HUES48 (cell line): Measurements from ENCODE around the gene TMEM74B.

Experiments used
- H3K27ac ChIP-seq: one replicate; pipeline ENCODE4 v1.7.0; 2013; ENCODE audit warnings: low read depth, low read length, inconsistent platforms
- H3K27me3 ChIP-seq: 2 replicates; pipeline ENCODE4 v1.6.1; 2013; ENCODE audit warnings: mild to moderate bottlenecking, low read length; ENCODE audit not compliant: control insufficient read depth, insufficient read depth
- H3K36me3 ChIP-seq: 2 replicates; pipeline ENCODE4 v1.6.1; 2013; ENCODE audit warnings: low read length; ENCODE audit not compliant: control insufficient read depth, insufficient read depth
- H3K4me1 ChIP-seq: 2 replicates; pipeline ENCODE4 v1.6.1; 2013; ENCODE audit warnings: mild to moderate bottlenecking, low read length; ENCODE audit not compliant: control insufficient read depth, insufficient read depth
- H3K4me3 ChIP-seq: 2 replicates; pipeline ENCODE4 v1.5.1; 2013; ENCODE audit warnings: mild to moderate bottlenecking, low read depth, low read length
- H3K9ac ChIP-seq: 2 replicates; pipeline ENCODE4 v1.6.1; 2013; ENCODE audit warnings: mild to moderate bottlenecking, low read depth, low read length, moderate library complexity
- H3K9me3 ChIP-seq: 2 replicates; pipeline ENCODE4 v1.6.1; 2013; ENCODE audit warnings: low read length; ENCODE audit not compliant: control insufficient read depth, insufficient read depth

Gene TMEM74B

GRCh38 chr20:1188347-1188746 lies 3.6 kb upstream of the TMEM74B start:
- Histone ChIP-seq H3K27me3 (peaks cover 35% of the 10 kb centered on the region), H3K9me3 (no peaks in the 10 kb centered on the region), H3K4me1 (peaks cover 21% of the 10 kb centered on the region), H3K4me3 (no peak overlapping the region), H3K9ac (no peak overlapping the region), H3K27ac (no peak overlapping the region), H3K36me3 (no peaks in the 10 kb centered on the region)

GRCh38 chr20:1187605-1188171 lies 2.9 kb upstream of the TMEM74B start:
- Histone ChIP-seq H3K9ac (no peak overlapping the region), H3K4me3 (no peak overlapping the region), H3K9me3 (no peaks in the 10 kb centered on the region), H3K27ac (peak overlapping the region; percentile 64), H3K4me1 (peaks cover 21% of the 10 kb centered on the region), H3K27me3 (peaks cover 42% of the 10 kb centered on the region), H3K36me3 (no peaks in the 10 kb centered on the region)

- H3K9me3 ChIP-seq = no peaks in the 10 kb centered on the region
- peak overlapping the region; percentile 64 for H3K27ac ChIP-seq
- H3K4me3 ChIP-seq = no peak overlapping the region
- H3K36me3 ChIP-seq = no peaks in the 10 kb centered on the region
- peaks cover 48% of the 10 kb centered on the region for H3K27me3 ChIP-seq
- H3K9ac ChIP-seq = no peak overlapping the region
- peaks cover 24% of the 10 kb centered on the region for H3K4me1 ChIP-seq
These were observed 1.7 kb upstream of the TMEM74B start for GRCh38 chr20:1186367-1186991.

- H3K9me3 ChIP-seq = no peaks in the 10 kb centered on the region
- peak overlapping the region; percentile 60; the same call in 1 of the 2 replicates for H3K4me3 ChIP-seq
- H3K36me3 ChIP-seq = no peaks in the 10 kb centered on the region
- H3K27me3 ChIP-seq = peaks cover 48% of the 10 kb centered on the region
- no peak overlapping the region for H3K9ac ChIP-seq
- peaks cover 24% of the 10 kb centered on the region for H3K4me1 ChIP-seq
- no peak overlapping the region for H3K27ac ChIP-seq
These were observed 1.1 kb upstream of the TMEM74B start for GRCh38 chr20:1185790-1186334.

- H3K27ac ChIP-seq = no peak overlapping the region
- peak overlapping the region; percentile 60; the same call in 1 of the 2 replicates for H3K4me3 ChIP-seq
- H3K9ac ChIP-seq = no peak overlapping the region
- peaks cover 48% of the 10 kb centered on the region for H3K27me3 ChIP-seq
- peaks cover 24% of the 10 kb centered on the region for H3K4me1 ChIP-seq
- no peaks in the 10 kb centered on the region for H3K9me3 ChIP-seq
- H3K36me3 ChIP-seq = no peaks in the 10 kb centered on the region
These were observed 548 bp upstream of the TMEM74B start for GRCh38 chr20:1185316-1185741.

GRCh38 chr20:1184260-1184637 lies 532 bp downstream of the TMEM74B start:
- peaks cover 24% of the 10 kb centered on the region for H3K4me1 ChIP-seq
- peaks cover 48% of the 10 kb centered on the region for H3K27me3 ChIP-seq
- no peaks in the 10 kb centered on the region for H3K9me3 ChIP-seq
- no peaks in the 10 kb centered on the region for H3K36me3 ChIP-seq
- H3K9ac ChIP-seq = no peak overlapping the region
- H3K27ac ChIP-seq = no peak overlapping the region
- peak overlapping the region; percentile 60; the same call in 1 of the 2 replicates for H3K4me3 ChIP-seq

- peaks cover 48% of the 10 kb centered on the region for H3K27me3 ChIP-seq
- H3K4me3 ChIP-seq = no peak overlapping the region
- no peaks in the 10 kb centered on the region for H3K36me3 ChIP-seq
- no peaks in the 10 kb centered on the region for H3K9me3 ChIP-seq
- H3K9ac ChIP-seq = no peak overlapping the region
- H3K4me1 ChIP-seq = peaks cover 24% of the 10 kb centered on the region
- no peak overlapping the region for H3K27ac ChIP-seq
These were observed 1.6 kb downstream of the TMEM74B start for GRCh38 chr20:1183153-1183552.

GRCh38 chr20:1182106-1182505 lies 2.7 kb downstream of the TMEM74B start:
- Histone ChIP-seq H3K27me3 (peaks cover 43% of the 10 kb centered on the region), H3K4me1 (peaks cover 15% of the 10 kb centered on the region), H3K27ac (no peak overlapping the region), H3K36me3 (no peaks in the 10 kb centered on the region), H3K9ac (no peak overlapping the region), H3K9me3 (no peaks in the 10 kb centered on the region), H3K4me3 (no peak overlapping the region)

GRCh38 chr20:1180949-1181348 lies 3.8 kb downstream of the TMEM74B start:
- Histone ChIP-seq H3K27me3 (peaks cover 31% of the 10 kb centered on the region), H3K9me3 (no peaks in the 10 kb centered on the region), H3K36me3 (no peaks in the 10 kb centered on the region), H3K4me3 (no peak overlapping the region), H3K27ac (no peak overlapping the region), H3K4me1 (peaks cover 3% of the 10 kb centered on the region; the same call in 1 of the 2 replicates), H3K9ac (no peak overlapping the region)

- no peaks in the 10 kb centered on the region for H3K36me3 ChIP-seq
- H3K9me3 ChIP-seq = no peaks in the 10 kb centered on the region
- no peak overlapping the region for H3K27ac ChIP-seq
- H3K27me3 ChIP-seq = peaks cover 15% of the 10 kb centered on the region
- 0 out of 2 replicates have a peak, but pooled peaks cover 3% of the 10 kb centered on the region for H3K4me1 ChIP-seq
- no peak overlapping the region for H3K9ac ChIP-seq
- H3K4me3 ChIP-seq = no peak overlapping the region
These were observed 6.2 kb downstream of the TMEM74B start for GRCh38 chr20:1178623-1179022.

GRCh38 chr20:1178103-1178502 lies 6.7 kb downstream of the TMEM74B start:
- H3K9me3 ChIP-seq = no peaks in the 10 kb centered on the region
- no peak overlapping the region for H3K9ac ChIP-seq
- H3K36me3 ChIP-seq = no peaks in the 10 kb centered on the region
- H3K4me3 ChIP-seq = no peak overlapping the region
- H3K4me1 ChIP-seq = 0 out of 2 replicates have a peak, but pooled peaks cover 3% of the 10 kb centered on the region
- no peak overlapping the region for H3K27ac ChIP-seq
- peaks cover 10% of the 10 kb centered on the region for H3K27me3 ChIP-seq
